ENCODE measurements around the gene ATOH7. TPM values are rescaled to one million over a fixed set of nuclear protein-coding genes. Genes with fewer than 3 reads are reported as not detected.
A peak's percentile ranks its signal among the peaks of the same experiment; 100 is the strongest.

ATOH7 gene
- total RNA-seq, 1 donor from 2014 or later, result not detected

DNA sequence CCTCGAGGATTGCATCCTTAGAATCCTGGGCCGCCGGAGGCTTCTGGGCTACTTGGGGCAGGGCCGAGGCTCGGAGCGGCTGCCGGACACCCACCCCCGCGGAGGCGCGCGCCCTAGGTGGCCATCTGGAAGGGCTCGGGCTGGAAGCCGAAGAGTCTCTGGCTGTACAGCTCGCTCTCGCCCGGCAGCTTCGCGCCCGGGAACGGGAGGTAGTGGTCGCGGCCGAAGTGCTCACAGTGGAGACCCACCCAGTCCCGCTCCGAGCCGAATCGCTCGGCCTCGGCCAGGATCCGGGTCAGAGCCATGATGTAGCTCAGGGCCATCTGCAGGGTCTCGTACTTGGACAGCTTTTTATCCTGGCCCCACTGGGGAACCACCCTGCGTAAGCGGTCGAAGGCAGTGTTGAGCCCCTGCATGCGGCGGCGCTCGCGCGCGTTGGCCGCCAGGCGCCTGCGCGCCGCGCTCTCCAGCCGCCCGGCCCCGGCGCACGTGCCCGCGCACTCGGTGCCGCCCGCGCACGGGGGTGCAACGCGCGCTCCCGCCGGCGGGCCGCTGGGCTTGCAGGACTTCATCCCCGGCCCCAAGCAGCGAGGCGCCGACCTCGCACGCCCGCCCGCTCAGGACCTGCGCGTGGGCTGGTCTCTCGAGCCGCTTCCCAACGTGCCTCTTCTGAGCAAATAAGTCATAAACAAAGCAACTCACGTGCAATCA, 652 bp downstream of the ATOH7 start:
- H3K4me3 Mint-ChIP-seq (ENCODE audit: low read depth), result peak overlapping the region; percentile 76
- H3K27ac Mint-ChIP-seq, result no peak overlapping the region
- H3K27me3 Mint-ChIP-seq (ENCODE audit: low read depth), result peaks cover 50% of the 10 kb centered on the region
- DNase-seq (ENCODE audit: low spot score), result peak; percentile 26
- intact Hi-C loops (cut with micrococcal nuclease), result loop anchor here (5.0 kb wide), 1 partner anchor 101 kb away; the partner anchor contains the start of genes HNRNPH3 and PBLD
- H3K36me3 Mint-ChIP-seq (ENCODE audit: low read depth), result no peaks in the 10 kb centered on the region
- H3K9me3 Mint-ChIP-seq, result no peaks in the 10 kb centered on the region
- H3K4me1 Mint-ChIP-seq (ENCODE audit: low read depth), result peaks cover 7% of the 10 kb centered on the region

DNA sequence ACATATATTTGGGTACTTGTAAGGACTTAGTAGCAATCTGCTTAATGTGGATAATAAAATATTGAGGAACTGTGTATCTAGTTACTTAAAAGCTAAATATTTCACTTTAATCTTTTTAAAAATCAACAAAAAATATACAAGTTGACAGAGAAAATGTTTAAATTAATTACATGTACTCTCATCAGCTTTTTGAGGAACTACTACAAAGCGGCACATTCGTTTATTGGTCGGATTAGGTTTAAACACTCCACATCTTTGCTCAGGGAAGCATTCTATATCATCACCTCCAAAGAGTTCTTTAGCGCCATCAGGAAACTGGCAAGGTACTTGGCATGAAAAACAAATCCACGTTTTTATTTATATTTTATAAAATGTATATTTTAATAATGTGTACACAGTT, 1.6 kb downstream of the ATOH7 start:
- intact Hi-C loops (cut with micrococcal nuclease), result loop anchor here (5.0 kb wide), 1 partner anchor 102 kb away; the partner anchor contains the start of genes HNRNPH3 and PBLD
- DNase-seq (ENCODE audit: low spot score), result no peak
- Mint-ChIP-seq H3K27ac (no peak overlapping the region), H3K36me3 (ENCODE audit: low read depth) (no peaks in the 10 kb centered on the region), H3K9me3 (no peaks in the 10 kb centered on the region), H3K4me3 (ENCODE audit: low read depth) (peak overlapping the region; percentile 76), H3K27me3 (ENCODE audit: low read depth) (peaks cover 47% of the 10 kb centered on the region), H3K4me1 (ENCODE audit: low read depth) (peaks cover 7% of the 10 kb centered on the region)

DNA sequence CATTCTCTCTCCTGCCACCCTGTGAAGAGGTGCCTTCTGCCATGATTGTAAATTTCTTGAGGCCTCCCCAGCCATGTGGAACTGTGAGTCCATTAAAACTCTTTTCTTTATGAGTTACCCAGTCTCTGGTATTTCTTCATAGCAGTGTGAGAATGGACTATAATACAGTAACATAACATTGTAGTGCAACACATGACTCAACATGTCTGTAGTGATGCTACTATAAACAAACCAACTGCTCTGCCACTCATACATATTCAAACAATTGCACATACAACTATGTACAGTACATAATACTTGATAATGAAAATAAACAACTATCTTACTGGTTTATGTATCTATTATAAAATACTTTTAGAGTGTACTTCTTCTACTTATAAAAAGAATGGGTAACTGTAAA, 7.1 kb downstream of the ATOH7 start:
- Mint-ChIP-seq H3K9me3 (no peaks in the 10 kb centered on the region), H3K4me3 (ENCODE audit: low read depth) (no peak overlapping the region), H3K27me3 (ENCODE audit: low read depth) (peaks cover 21% of the 10 kb centered on the region), H3K27ac (no peak overlapping the region), H3K36me3 (ENCODE audit: low read depth) (no peaks in the 10 kb centered on the region), H3K4me1 (ENCODE audit: low read depth) (no peaks in the 10 kb centered on the region)
- intact Hi-C loops (cut with micrococcal nuclease), result no loop called here
- no peak for DNase-seq (ENCODE audit: low spot score)

- H3K4me3 Mint-ChIP-seq (ENCODE audit: low read depth), result no peak overlapping the region
- no peaks in the 10 kb centered on the region for H3K36me3 Mint-ChIP-seq (ENCODE audit: low read depth)
- peaks cover 18% of the 10 kb centered on the region for H3K27me3 Mint-ChIP-seq (ENCODE audit: low read depth)
- H3K4me1 Mint-ChIP-seq (ENCODE audit: low read depth), result no peaks in the 10 kb centered on the region
- no peak overlapping the region for H3K27ac Mint-ChIP-seq
- no peak for DNase-seq (ENCODE audit: low spot score)
- intact Hi-C loops (cut with micrococcal nuclease), result no loop called here
- no peaks in the 10 kb centered on the region for H3K9me3 Mint-ChIP-seq
These were observed 8.3 kb downstream of the ATOH7 start for GRCh38 chr10:68223535-68224165.

GRCh38 chr10:68222391-68222790, 9.5 kb downstream of the ATOH7 start:
- Mint-ChIP-seq H3K27ac (no peak overlapping the region), H3K4me1 (ENCODE audit: low read depth) (no peaks in the 10 kb centered on the region), H3K27me3 (ENCODE audit: low read depth) (peaks cover 7% of the 10 kb centered on the region), H3K9me3 (no peaks in the 10 kb centered on the region), H3K36me3 (ENCODE audit: low read depth) (no peaks in the 10 kb centered on the region), H3K4me3 (ENCODE audit: low read depth) (no peak overlapping the region)
- intact Hi-C loops (cut with micrococcal nuclease), result no loop called here
- DNase-seq (ENCODE audit: low spot score), result no peak

GRCh38 chr10:68221196-68221595, 10.7 kb downstream of the ATOH7 start:
- no peaks in the 10 kb centered on the region for H3K4me1 Mint-ChIP-seq (ENCODE audit: low read depth)
- no peak for DNase-seq (ENCODE audit: low spot score)
- H3K36me3 Mint-ChIP-seq (ENCODE audit: low read depth), result no peaks in the 10 kb centered on the region
- no peaks in the 10 kb centered on the region for H3K9me3 Mint-ChIP-seq
- intact Hi-C loops (cut with micrococcal nuclease), result no loop called here
- no peak overlapping the region for H3K27ac Mint-ChIP-seq
- H3K4me3 Mint-ChIP-seq (ENCODE audit: low read depth), result no peak overlapping the region
- peaks cover 7% of the 10 kb centered on the region for H3K27me3 Mint-ChIP-seq (ENCODE audit: low read depth)

- no peak overlapping the region for H3K27ac Mint-ChIP-seq
- no peaks in the 10 kb centered on the region for H3K36me3 Mint-ChIP-seq (ENCODE audit: low read depth)
- no peaks in the 10 kb centered on the region for H3K4me1 Mint-ChIP-seq (ENCODE audit: low read depth)
- H3K4me3 Mint-ChIP-seq (ENCODE audit: low read depth), result no peak overlapping the region
- no peaks in the 10 kb centered on the region for H3K9me3 Mint-ChIP-seq
- intact Hi-C loops (cut with micrococcal nuclease), result no loop called here
- DNase-seq (ENCODE audit: low spot score), result no peak
- peaks cover 10% of the 10 kb centered on the region for H3K27me3 Mint-ChIP-seq (ENCODE audit: low read depth)
These were observed 13.1 kb downstream of the ATOH7 start for GRCh38 chr10:68218786-68219185.

- H3K27ac Mint-ChIP-seq, result no peak overlapping the region
These were observed 19.1 kb downstream of the ATOH7 start for GRCh38 chr10:68212721-68213352.

DNA sequence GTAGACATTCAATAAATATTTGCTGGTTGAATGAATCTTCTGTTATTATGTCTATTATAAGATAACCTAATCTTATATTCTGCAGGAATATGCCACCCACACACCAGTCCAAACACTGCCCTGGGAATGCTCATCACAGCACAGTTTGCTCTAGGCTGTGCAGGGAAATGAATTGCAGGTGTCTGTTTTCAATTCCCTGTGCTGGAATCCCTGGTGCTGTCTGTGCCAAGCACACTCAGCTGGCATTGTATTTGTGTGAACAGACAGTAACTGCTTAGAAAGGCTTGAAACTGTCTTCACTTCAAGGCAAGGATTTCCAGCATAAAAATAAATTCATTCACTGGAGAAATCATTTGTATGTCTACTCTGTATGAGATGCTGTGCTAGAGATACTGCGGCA, 20.2 kb downstream of the ATOH7 start:
- no peak for DNase-seq (ENCODE audit: low spot score)
- H3K27me3 Mint-ChIP-seq (ENCODE audit: low read depth), result peaks cover 12% of the 10 kb centered on the region
- no peaks in the 10 kb centered on the region for H3K9me3 Mint-ChIP-seq
- no peak overlapping the region for H3K4me3 Mint-ChIP-seq (ENCODE audit: low read depth)
- intact Hi-C loops (cut with micrococcal nuclease), result loop anchor here (2.0 to 5.0 kb wide), 2 partner anchors 91 to 136 kb away; no protein-coding TSS in a partner anchor
- no peaks in the 10 kb centered on the region for H3K36me3 Mint-ChIP-seq (ENCODE audit: low read depth)
- H3K27ac Mint-ChIP-seq, result no peak overlapping the region
- H3K4me1 Mint-ChIP-seq (ENCODE audit: low read depth), result no peaks in the 10 kb centered on the region

More at GRCh38 chr10:68212721-68213352, 19.1 kb downstream of the ATOH7 start:
- intact Hi-C loops (cut with micrococcal nuclease), result loop anchor here (2.0 to 5.0 kb wide), 2 partner anchors 90 to 134 kb away; no protein-coding TSS in a partner anchor
- Mint-ChIP-seq H3K4me3 (ENCODE audit: low read depth) (no peak overlapping the region), H3K36me3 (ENCODE audit: low read depth) (no peaks in the 10 kb centered on the region), H3K4me1 (ENCODE audit: low read depth) (no peaks in the 10 kb centered on the region), H3K9me3 (no peaks in the 10 kb centered on the region), H3K27me3 (ENCODE audit: low read depth) (peaks cover 12% of the 10 kb centered on the region)
- no peak for DNase-seq (ENCODE audit: low spot score)

GRCh38 chr10:68208424-68209042, 23.4 kb downstream of the ATOH7 start:
- H3K4me3 Mint-ChIP-seq (ENCODE audit: low read depth), result no peak overlapping the region
- intact Hi-C loops (cut with micrococcal nuclease), result loop anchor here (5.0 kb wide), 1 partner anchor 421 kb away; no protein-coding TSS in a partner anchor

GRCh38 chr10:68202960-68203353, 29.0 kb downstream of the ATOH7 start:
- Mint-ChIP-seq H3K9me3 (no peaks in the 10 kb centered on the region), H3K36me3 (ENCODE audit: low read depth) (no peaks in the 10 kb centered on the region), H3K4me1 (ENCODE audit: low read depth) (peaks cover 7% of the 10 kb centered on the region), H3K27ac (no peak overlapping the region), H3K4me3 (ENCODE audit: low read depth) (no peak overlapping the region), H3K27me3 (ENCODE audit: low read depth) (peaks cover 17% of the 10 kb centered on the region)
- DNase-seq (ENCODE audit: low spot score), result no peak
- intact Hi-C loops (cut with micrococcal nuclease), result no loop called here

More at GRCh38 chr10:68208424-68209042, 23.4 kb downstream of the ATOH7 start:
- Mint-ChIP-seq H3K4me1 (ENCODE audit: low read depth) (no peaks in the 10 kb centered on the region), H3K9me3 (no peaks in the 10 kb centered on the region), H3K27me3 (ENCODE audit: low read depth) (peaks cover 13% of the 10 kb centered on the region), H3K27ac (no peak overlapping the region), H3K36me3 (ENCODE audit: low read depth) (no peaks in the 10 kb centered on the region)
- no peak for DNase-seq (ENCODE audit: low spot score)

DNA sequence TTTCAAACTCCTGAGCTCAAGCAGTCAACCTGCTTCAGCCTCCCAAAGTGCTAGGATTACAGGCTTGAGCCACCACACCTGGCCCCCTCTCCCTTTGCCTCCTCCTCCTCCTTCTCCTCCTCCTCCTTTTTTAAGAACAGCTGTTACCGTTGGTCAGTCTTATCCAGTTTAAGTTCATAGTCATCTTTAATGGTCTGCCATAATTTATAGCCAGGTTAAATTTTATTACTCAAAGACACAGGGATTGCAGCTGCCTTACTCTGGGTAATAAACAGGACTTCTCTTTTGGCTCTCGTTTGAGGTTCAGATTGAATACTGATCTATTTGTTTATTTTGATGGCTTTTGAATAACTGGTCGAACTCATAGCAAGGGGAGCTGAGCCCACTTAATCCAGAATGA, 35.2 kb downstream of the ATOH7 start:
- H3K27ac Mint-ChIP-seq, result no peak overlapping the region
- DNase-seq (ENCODE audit: low spot score), result no peak
- peaks cover 34% of the 10 kb centered on the region for H3K27me3 Mint-ChIP-seq (ENCODE audit: low read depth)
- intact Hi-C loops (cut with micrococcal nuclease), result no loop called here
- H3K9me3 Mint-ChIP-seq, result no peaks in the 10 kb centered on the region
- no peak overlapping the region for H3K4me3 Mint-ChIP-seq (ENCODE audit: low read depth)
- no peaks in the 10 kb centered on the region for H3K36me3 Mint-ChIP-seq (ENCODE audit: low read depth)
- no peaks in the 10 kb centered on the region for H3K4me1 Mint-ChIP-seq (ENCODE audit: low read depth)

Measured in activated T-helper 2 cell treated with anti-CD3 and anti-CD28 coated beads, Interferon-gamma antibody, Interleukin-2, Interleukin-4, amounts not matched to agents 10 μg/mL and 5 μg/mL and 100 μg/mL, durations not matched to agents 14 hours and 24 hours and 36 hours (primary cell).